SU-DHL-6 (cell line): ENCODE measurements around the gene APOBEC3G.

Source experiments
- H2AFZ ChIP-seq: fragments of 200-600 bp; sonication (generic); 2 replicates; pipeline ENCODE4 v1.6.1; 2014; ENCODE audit warnings: low read depth, mild to moderate bottlenecking, moderate library complexity, mixed read lengths, antibody characterized with exemption, low read length; ENCODE audit not compliant: severe bottlenecking
- H3F3A ChIP-seq: fragments of 200-600 bp; shearing (Covaris generic); 2 replicates; pipeline ENCODE4 v1.6.0; 2016; ENCODE audit warnings: antibody characterized with exemption, mild to moderate bottlenecking; ENCODE audit not compliant: insufficient read depth
- H3K27ac ChIP-seq: fragments of 200-600 bp; sonication (generic); 2 replicates; pipeline ENCODE4 v1.5.1; 2016; ENCODE audit warnings: low read depth, mild to moderate bottlenecking, low read length, moderate library complexity, mixed read lengths
- H3K27me3 ChIP-seq: fragments of 200-600 bp; sonication (generic), shearing (Covaris generic); 2 replicates; pipeline ENCODE4 v1.6.0; 2014; ENCODE audit warnings: mild to moderate bottlenecking, low read length
- H3K36me3 ChIP-seq: fragments of 200-600 bp; sonication (generic); 2 replicates; pipeline ENCODE4 v1.6.1; 2014; ENCODE audit warnings: mild to moderate bottlenecking, low read length, mixed read lengths
- H3K4me2 ChIP-seq: fragments of 300-600, 200-600 bp; shearing (Covaris generic), sonication (generic); 2 replicates; pipeline ENCODE4 v1.6.0; 2014; ENCODE audit warnings: low read length, low read depth, mild to moderate bottlenecking; ENCODE audit not compliant: poor library complexity, severe bottlenecking
- H3K4me3 ChIP-seq: fragments of 200-600 bp; sonication (generic); 2 replicates; pipeline ENCODE4 v1.5.1; 2014; ENCODE audit warnings: antibody characterized with exemption, low read length, mild to moderate bottlenecking, mixed read lengths; ENCODE audit not compliant: insufficient read depth, poor library complexity, severe bottlenecking
- H3K79me2 ChIP-seq: fragments of 200-600 bp; sonication (generic); 2 replicates; pipeline ENCODE4 v1.6.1; 2014; ENCODE audit warnings: mild to moderate bottlenecking, low read length, moderate library complexity; ENCODE audit not compliant: insufficient read depth
- H3K9ac ChIP-seq: fragments of 200-600 bp; sonication (generic); 2 replicates; pipeline ENCODE4 v1.7.0; 2014; ENCODE audit warnings: mild to moderate bottlenecking, low read length
- H3K9me2 ChIP-seq: fragments of 200-600 bp; sonication (generic); replicated peaks from 2 replicates; pipeline ENCODE4 v1.6.1; 2014; ENCODE audit warnings: low read length; ENCODE audit not compliant: insufficient read depth
- H3K9me3 ChIP-seq: fragments of 200-600 bp; sonication (generic); 2 replicates; pipeline ENCODE4 v1.6.1; 2014; ENCODE audit warnings: low read length, mixed read lengths; ENCODE audit not compliant: insufficient read depth
- H4K20me1 ChIP-seq: fragments of 200-600 bp; sonication (generic); 2 replicates; pipeline ENCODE4 v1.6.1; 2014; ENCODE audit warnings: low read depth, mild to moderate bottlenecking, antibody characterized with exemption, low read length, moderate library complexity, mixed read lengths
- CTCF ChIP-seq: fragments of 200-600 bp; sonication (generic); IDR thresholded peaks from one replicate; pipeline ENCODE4 v1.5.1; 2017; ENCODE audit warnings: antibody characterized with exemption, mild to moderate bottlenecking, low read length, moderate library complexity; ENCODE audit not compliant: insufficient read depth, poor library complexity, severe bottlenecking
- EZH2phosphoT487 ChIP-seq: fragments of 200-600 bp; sonication (generic), shearing (Covaris generic); conservative IDR thresholded peaks from 2 replicates; pipeline ENCODE4 v1.6.1; 2018; ENCODE audit warnings: mild to moderate bottlenecking, antibody characterized with exemption, low read length, moderate library complexity, mixed read lengths

APOBEC3G gene

GRCh38 chr22:39106326-39106725 lies 29.3 kb downstream of the APOBEC3G start:
- Histone ChIP-seq H3K27ac (no peak overlapping the region), H3K4me2 (no peak overlapping the region), H3K27me3 (no peaks in the 10 kb centered on the region), H3K4me3 (no peak overlapping the region), H2AFZ (no peak overlapping the region), H4K20me1 (no peaks in the 10 kb centered on the region; the same call in 1 of the 2 replicates), H3K9me3 (no peaks in the 10 kb centered on the region), H3F3A (no peaks in the 10 kb centered on the region), H3K9ac (no peak overlapping the region), H3K9me2 (no peaks in the 10 kb centered on the region), H3K79me2 (no peaks in the 10 kb centered on the region), H3K36me3 (no peaks in the 10 kb centered on the region)
- TF ChIP-seq CTCF = no peak
- TF ChIP-seq EZH2phosphoT487 = no peak

GRCh38 chr22:39108487-39108886 lies 31.4 kb downstream of the APOBEC3G start:
- no peak overlapping the region for H3K27ac ChIP-seq
- TF ChIP-seq CTCF (no peak), EZH2phosphoT487 (no peak)
- no peaks in the 10 kb centered on the region for H3K36me3 ChIP-seq
- H3K27me3 ChIP-seq = no peaks in the 10 kb centered on the region
- no peak overlapping the region for H3K4me3 ChIP-seq
- no peaks in the 10 kb centered on the region for H3K79me2 ChIP-seq
- no peak overlapping the region for H3K9ac ChIP-seq
- H3K9me3 ChIP-seq = no peaks in the 10 kb centered on the region
- H3F3A ChIP-seq = no peaks in the 10 kb centered on the region
- H3K9me2 ChIP-seq = no peaks in the 10 kb centered on the region
- H4K20me1 ChIP-seq = no peaks in the 10 kb centered on the region; the same call in 1 of the 2 replicates
- H2AFZ ChIP-seq = no peak overlapping the region
- H3K4me2 ChIP-seq = no peak overlapping the region

GRCh38 chr22:39109361-39109760 lies 32.3 kb downstream of the APOBEC3G start:
- Histone ChIP-seq H3F3A (no peaks in the 10 kb centered on the region), H3K9ac (no peak overlapping the region), H4K20me1 (no peaks in the 10 kb centered on the region; the same call in 1 of the 2 replicates), H3K9me3 (no peaks in the 10 kb centered on the region), H3K9me2 (no peaks in the 10 kb centered on the region), H3K4me3 (no peak overlapping the region), H3K4me2 (no peak overlapping the region), H3K27me3 (no peaks in the 10 kb centered on the region), H3K36me3 (no peaks in the 10 kb centered on the region), H3K79me2 (no peaks in the 10 kb centered on the region), H3K27ac (no peak overlapping the region), H2AFZ (no peak overlapping the region)
- TF ChIP-seq CTCF = no peak
- TF ChIP-seq EZH2phosphoT487 = no peak
